GM19043 (cell line): ENCODE results near the gene UBE2L5.
"Not testable (repeated sequence)": the region's sequence is repeated elsewhere in the genome, so short reads cannot be mapped to it uniquely, and the experiment has no call there.

ENCODE experiments used
- ATAC-seq: cut with Tn5 transposase; IDR thresholded peaks from one replicate; pipeline ENCODE4 v1.9.1; 2021; ENCODE audit warnings: low read depth; ENCODE audit not compliant: unreplicated experiment

Gene UBE2L5

DNA sequence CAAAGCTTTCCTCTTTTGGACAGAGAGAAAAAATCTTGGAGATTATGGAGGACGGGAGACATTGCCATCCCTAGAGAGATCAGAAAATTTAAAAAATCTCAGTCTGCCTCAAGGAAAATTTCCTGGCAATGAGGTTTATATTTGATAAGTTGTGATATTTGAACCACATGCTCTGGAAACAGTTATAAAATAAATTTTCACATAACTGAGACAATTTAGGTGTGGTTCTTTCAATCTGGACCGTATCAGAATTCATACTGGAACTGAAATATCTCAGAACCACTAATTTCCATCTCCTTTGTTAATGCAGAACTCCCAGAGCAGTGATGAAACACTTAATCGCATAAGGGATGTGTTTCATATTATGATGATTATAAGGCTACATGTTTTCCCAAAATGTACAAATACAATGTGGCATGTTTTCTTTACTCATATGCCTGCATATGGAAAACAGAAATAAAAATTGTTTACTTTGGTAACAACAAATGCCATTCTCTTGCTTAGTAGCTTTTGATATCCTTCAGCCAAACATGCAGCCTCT is 13.7 kb downstream of the UBE2L5 start:
- no peak for ATAC-seq

DNA sequence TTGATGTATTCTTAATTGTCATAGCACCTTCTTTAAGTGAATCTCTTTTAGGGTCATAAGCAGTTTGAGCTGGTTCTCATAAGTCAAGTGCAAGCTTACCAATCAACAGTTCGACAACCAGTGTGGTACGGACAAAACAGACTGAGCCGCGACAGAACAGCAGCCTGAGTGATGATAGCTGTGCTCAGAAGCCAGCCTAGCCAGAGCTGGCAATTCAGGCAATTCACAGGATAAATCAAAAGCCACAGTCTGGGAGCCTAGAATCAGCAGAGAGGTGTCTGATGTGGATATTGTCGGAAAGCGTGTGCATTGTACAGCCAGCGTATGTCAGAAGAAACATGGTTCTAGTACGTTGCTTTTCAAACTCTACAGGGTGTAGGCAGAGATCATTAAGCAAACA is 14.9 kb downstream of the UBE2L5 start:
- ATAC-seq: no peak

DNA sequence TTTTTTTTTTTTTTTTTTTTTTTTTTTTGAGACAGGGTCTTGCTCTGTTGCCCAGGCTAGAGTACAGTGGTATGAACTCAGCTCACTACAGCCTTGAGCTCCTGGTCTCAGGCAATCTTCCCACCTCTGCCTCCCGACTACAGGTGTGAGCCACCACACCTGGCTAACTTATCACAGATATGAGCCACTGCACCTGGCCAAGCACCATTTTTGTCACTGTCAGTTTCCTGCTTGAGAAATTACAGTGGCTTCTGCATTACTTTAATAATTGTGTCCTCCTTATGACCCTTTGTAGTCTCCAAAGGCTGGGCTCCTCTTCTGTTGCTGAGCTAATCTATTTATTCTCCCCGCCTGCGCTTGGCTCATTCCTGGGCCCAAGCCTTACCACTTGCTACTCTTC is 16.0 kb downstream of the UBE2L5 start:
- ATAC-seq: no peak

DNA sequence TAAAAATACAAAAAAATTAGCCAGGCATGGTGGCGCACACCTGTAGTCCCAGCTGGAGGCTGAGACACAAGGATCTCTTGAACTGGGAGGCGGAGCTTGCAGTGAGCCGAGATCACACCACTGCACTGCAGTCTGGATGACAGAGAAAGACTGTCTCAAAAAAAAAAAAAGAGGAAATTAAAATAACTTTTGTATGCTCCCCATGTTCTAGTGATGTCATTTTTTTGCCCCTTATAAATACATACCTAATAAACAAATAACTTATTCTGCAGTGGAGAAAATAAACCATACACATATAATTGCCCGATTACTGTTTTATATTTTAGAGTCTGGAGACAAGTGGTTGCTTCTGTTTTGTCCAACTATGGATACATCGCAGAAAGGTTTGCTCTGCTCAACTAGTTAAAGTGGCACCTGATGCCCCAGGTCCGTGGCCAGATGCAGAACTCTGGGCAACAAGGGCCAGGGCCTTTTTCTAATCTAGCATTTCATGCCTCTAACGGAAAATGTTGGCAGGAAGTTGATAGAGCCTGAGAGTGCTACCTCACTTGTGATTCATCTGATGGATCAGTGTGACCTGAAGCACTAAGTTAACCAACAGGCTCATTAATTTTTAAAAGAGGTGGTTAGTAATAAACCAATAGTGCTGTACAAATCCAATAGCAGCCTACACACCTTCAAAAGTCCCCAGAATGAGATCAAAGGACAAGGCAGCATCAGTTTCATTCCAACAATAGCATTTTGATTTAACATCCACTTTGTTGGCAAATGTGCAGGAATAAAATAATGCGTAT is 18.8 kb downstream of the UBE2L5 start:
- no peak for ATAC-seq

DNA sequence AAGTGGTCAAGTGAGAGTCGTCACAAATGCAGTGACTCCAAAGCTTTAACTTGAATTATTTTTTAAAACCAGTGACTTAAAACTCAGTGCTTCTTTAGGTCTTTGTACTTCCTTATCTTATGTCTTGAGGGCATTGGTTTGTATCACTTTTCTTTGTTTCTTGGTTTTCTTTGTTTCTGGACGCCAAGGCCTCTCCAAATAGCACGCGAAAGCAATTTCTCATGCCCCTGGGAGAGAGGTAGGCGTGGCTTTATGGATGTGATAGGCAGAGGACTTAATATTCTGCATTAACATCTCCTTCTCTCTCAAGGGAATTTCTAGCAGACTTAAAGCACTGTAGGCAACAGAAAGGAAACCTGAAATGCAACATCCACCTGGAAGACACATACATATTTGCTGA is 20.6 kb downstream of the UBE2L5 start:
- no peak for ATAC-seq

DNA sequence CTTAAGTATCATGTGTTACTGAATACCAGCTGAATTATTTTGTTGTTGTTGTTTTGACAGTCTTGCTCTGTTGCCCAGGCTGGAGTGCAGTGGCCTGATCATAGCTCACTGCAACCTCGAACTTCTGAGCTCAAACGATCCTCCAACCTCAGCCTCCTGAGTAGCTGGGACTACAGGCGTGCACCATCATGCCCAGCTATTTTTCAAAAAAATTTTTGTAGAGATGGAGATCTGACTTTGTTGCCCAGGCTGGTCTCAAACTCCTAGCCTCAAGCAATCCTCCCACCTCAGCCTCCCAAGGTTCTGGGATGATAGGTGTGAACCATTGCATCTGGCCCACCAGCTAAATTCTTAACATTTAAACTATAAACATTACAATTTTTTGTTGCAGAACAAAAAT is 21.2 kb downstream of the UBE2L5 start:
- ATAC-seq: not testable (repeated sequence)

DNA sequence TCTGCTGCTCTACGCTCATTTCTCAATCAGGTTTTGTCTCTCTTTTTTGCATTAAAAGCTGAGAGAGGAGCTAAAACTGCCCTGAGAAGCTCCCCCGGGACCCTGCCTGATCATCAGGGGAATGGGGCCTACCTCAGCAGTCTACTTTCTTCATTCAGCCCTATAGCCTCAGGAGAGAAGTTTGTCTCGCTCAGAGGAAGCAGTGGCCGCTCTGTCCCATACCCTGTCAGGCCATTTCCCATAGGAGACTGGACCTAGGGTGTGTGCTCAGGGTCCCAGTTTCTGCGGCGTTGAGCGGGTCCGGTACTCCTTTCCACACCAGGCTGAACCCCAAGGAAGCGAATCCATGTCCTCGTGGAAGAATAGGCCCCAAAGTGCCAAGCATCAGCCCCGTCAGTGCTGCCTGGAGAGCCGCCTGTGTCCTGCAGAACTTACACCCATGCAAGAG is 21.7 kb downstream of the UBE2L5 start:
- ATAC-seq: peak; percentile 41

DNA sequence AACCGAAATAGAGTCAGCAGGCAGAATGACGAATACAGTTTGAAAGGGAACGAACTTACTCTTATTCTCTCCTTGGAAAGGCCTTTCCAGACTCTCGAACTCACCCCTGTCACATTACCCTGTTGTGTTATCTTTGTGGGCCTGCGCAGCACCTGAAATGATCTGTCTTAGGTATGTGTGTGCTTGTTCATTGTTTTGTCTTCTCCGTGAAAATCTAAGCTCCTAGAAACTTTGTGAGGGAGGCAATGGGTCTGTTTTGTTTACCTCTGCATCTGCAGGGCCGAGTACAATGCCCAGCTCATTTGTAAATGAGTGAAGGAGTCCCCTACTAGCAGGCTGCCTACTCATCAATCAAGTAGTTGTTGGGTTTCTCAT is 23.8 kb downstream of the UBE2L5 start:
- ATAC-seq: peak; percentile 0

DNA sequence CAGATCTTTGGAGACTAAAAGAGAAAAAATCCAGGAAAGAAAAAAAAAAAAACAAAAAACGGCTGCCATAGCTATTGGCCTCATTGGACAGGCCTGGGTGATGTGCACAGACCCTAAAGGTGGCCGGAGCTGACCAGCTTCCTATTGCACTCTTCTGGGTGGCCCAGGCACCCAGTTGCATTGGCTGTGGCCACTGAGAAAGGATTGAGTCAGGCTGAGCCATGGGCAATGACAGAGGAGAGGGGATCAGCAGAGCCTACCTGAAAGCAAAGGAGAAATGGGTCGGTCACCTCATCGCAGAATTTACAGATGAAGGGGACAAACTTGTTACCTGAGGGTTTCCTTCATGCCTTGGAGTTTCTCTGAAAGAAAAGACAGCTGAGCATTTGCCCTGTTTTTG is 26.1 kb downstream of the UBE2L5 start:
- ATAC-seq: no peak

DNA sequence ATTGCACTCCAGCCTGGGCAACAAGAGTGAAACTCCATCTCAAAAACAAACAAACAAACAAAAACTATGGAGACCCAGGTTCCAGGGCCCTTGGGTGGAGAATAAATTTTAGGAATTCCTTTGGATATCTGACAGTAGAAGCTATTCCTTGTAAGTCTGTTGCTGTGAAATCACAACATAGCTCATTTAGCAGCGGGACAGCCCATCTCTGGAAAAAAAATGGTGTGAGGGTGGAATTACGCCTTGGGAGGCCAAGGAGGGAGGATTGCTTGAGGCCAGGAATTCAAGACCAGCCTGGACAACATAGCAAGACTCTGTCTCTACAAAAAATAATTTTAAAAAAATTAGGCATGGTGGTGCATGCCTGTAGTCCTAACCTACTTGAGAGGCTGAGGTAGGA is 27.8 kb downstream of the UBE2L5 start:
- ATAC-seq: no peak

DNA sequence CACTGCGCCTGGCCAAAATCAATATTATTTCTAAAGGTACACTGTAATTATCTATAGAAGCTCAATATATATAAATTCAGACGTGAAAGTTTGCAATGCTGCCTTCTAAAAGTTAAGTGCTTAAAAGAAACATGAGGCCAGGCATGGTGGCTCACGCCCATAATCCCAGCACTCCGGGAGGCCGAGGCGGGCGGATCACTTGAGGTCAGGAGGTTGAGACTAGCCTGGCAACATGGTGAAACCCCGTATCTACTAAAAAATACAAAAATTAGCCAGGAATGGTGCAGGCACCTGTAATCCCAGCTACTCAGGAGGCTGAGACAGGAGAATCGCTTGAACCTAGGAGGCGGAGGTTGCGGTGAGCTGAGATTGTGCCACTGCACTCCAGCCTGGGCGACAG is 29.2 kb downstream of the UBE2L5 start:
- not testable (repeated sequence) for ATAC-seq

DNA sequence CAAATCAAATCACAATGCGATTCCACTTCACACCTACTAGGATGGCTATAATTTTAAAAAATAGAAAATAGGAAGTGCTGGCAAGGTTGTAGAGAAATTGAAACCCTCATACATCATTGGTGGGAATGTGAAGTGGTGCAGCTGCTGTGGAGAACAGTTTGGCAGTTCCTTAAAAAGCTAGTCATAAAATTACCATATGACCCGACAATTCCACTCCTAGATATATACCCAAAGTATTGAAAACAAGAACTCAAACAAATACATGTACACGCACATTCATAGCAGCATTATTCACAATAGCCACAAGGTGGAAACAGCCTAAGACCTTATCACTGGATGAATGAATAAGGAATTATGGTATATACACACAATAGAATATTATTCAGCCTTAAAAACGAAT is 31.4 kb downstream of the UBE2L5 start:
- no peak for ATAC-seq

DNA sequence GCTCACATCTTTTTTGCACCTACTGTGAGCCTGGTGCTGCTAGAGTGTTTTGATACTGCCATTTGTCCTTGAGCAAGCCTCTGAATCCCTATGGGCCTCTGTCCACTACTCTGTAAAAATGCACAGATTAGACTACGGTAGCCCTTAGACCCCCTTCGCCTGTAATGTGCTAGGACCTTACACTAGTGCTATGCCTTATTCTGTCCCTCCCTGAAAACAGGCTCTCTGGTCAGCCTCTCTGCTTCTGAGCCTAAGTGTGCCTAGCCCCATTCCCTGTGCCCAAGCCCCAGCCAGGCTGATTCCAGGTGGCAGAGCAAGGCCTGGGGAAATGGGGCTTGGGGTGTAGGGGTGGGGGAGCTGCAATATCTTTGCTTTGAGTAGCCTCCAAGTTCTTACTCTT is 32.7 kb downstream of the UBE2L5 start:
- ATAC-seq: no peak

DNA sequence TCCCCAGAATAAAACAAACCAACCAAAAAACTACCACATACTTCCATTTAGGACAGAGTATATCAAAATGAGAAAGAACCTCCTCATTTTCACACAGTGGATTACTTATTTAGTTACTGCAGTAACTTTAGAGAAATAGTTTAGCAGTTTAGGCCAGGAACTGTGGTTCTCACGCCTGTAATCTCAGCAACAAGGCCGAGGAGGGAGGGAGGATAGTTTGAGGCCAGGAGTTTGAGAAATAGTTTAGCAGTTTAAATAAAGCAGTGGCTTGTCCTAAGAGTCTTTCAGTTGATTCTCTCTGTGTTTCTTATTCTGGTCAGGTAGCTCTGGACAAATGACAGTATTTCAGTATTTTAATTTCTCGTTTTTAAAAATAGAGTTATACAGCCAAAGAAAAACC is 34.0 kb downstream of the UBE2L5 start:
- no peak for ATAC-seq

DNA sequence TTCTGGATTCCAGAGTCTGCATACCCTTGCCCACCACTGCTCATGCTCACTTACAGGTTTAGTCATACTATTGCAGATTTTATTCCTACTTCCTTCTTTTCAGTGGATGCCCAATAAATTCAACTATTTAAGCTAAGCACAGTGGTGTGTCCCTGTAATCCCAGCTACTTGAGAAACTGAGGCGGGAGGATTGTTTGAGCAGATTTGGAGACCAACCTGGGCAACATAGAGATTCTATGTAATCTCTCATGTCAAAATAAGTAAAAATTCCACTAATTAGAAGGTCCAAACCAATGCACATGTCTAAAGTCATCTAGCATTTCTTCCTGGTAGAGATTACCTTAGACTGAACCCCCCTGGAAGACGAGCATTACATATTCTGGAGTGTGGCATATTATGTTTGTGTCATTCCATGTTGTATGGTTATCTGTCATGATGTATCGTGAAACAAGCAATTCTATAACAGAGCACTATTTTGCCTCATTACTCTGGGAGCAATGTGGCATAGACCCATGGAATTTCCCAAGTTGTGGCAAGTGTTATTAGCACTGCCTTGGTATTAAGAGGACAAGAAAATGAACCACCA is 35.1 kb downstream of the UBE2L5 start:
- no peak for ATAC-seq

DNA sequence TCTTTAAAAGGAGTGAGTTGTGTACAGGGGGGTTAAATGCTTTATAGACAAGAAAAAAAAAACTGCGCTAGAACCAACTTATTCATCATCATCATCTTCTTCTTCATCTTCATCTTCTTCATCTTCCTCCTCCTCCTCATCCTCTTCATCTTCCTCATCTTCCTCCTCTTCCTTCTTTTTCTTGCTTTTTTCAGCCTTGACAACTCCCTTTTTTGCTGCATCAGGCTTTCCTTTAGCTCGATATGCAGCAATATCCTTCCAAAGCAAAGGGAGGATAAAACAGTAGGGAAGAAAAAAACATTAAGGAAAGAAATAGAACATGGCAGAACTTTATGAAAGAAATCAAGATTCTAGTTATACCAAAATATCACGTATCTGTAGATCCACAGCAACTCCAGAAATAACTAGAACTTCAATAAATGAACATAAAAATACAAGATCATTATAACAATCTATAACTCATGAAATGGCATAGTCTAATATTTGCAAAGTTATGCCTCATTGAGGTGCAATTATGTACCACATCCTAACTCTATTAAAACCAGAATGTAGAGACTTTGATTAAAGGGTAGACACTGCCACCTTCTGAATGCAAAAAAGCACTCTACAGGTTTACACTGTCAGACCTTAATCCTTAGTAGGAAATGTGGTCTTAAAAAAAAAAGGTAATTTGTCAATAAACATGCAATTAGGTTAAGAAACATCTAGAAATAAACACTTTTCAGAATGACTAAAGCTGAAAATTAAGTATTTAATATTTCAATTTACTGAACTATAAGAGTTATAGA is 39.2 kb downstream of the UBE2L5 start:
- not testable (repeated sequence) for ATAC-seq

DNA sequence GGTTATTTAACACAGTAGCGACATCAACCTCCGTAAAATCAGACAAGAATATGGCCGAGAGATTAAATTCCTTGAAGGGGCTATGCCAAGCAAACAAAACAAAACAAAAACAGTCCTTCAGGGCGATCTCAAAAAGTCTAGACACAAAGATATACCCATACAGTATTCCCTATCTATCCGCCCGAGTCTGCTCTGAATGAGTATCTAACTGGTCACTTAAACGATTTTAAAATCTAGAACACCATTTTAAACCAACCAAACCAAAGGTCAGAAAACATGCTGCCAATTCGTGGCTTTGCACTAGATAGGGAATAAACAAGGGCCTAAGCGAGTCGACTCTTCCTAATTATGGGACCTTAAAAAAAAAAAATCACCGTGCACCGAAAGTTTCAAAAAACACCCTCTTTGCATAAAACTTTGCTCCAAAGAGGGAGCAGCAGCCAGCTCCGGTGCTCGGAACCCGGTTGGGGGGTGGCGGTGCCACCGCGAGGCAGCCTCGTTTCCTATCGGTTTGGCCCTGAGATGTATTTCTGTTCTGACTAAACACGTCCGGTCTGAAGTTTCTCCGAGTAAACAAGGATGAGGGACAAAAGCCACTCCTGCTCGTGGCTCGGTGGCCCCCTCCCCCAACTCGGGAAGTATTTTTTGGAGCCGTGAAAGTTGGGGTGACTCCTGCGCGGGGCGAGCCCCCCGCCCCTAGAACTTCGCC is 41.6 kb downstream of the UBE2L5 start:
- ATAC-seq: no peak

DNA sequence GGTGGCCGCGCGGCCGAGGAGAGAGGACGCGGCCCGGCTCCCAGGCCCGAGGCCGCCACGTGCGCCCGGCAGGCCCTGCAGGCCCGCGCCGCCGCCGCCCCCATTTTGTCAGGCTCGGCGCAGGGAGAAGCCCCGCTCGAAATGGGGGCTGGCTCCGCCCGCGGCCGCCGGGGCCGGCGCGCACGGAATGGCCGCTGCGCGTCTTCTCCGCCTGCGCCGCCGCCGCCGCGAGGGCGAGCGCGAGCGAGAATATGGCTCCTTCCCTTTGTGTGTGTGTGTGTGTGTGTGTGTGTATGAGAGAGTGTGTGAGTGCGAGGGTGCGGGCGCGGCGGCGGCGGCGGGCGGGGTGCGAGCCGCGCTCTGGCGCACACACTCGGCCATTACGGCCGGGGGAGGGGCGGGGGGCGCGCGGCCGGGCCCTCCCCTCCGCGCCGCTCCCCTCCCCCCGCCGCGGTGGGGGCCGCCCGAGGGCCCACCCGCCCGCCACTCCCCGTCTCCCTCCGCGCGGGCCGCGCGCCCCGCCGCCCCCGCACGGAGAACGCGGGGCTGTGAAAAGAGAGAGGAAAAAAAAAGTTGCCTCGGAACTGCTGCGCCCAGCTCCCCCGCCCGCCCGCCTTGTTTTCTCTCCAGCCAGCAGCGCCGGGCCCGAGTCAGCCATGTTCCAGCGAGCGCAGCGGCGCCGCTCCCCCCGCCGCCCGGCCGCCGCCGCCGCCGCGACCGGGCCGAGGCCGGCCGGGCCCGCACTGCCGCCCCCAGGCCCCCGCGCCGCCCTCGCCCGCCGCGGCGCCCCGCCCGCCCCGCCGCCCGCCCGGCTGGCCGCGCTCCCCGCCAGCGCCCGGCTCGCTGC is 42.4 kb downstream of the UBE2L5 start:
- ATAC-seq: no peak

DNA sequence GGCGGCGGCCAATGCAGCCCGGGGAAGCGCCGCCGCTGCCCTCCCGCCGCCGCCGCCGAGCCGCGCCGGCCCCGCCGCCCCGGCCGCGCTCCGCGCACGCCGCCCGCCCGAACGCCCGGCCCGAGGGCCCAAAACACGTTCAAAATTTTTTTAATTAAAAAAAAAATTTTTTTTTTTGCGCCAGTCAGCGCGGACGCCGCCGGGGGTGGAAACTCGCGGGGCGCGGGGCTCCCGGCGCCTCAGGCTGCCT is 43.0 kb downstream of the UBE2L5 start:
- ATAC-seq: no peak
